ENCODE data around the gene TNFRSF6B.
"Not testable (repeated sequence)": the region's sequence is repeated elsewhere in the genome, so short reads cannot be mapped to it uniquely, and the experiment has no call there.

Gene TNFRSF6B, protein sequence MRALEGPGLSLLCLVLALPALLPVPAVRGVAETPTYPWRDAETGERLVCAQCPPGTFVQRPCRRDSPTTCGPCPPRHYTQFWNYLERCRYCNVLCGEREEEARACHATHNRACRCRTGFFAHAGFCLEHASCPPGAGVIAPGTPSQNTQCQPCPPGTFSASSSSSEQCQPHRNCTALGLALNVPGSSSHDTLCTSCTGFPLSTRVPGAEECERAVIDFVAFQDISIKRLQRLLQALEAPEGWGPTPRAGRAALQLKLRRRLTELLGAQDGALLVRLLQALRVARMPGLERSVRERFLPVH

DNA sequence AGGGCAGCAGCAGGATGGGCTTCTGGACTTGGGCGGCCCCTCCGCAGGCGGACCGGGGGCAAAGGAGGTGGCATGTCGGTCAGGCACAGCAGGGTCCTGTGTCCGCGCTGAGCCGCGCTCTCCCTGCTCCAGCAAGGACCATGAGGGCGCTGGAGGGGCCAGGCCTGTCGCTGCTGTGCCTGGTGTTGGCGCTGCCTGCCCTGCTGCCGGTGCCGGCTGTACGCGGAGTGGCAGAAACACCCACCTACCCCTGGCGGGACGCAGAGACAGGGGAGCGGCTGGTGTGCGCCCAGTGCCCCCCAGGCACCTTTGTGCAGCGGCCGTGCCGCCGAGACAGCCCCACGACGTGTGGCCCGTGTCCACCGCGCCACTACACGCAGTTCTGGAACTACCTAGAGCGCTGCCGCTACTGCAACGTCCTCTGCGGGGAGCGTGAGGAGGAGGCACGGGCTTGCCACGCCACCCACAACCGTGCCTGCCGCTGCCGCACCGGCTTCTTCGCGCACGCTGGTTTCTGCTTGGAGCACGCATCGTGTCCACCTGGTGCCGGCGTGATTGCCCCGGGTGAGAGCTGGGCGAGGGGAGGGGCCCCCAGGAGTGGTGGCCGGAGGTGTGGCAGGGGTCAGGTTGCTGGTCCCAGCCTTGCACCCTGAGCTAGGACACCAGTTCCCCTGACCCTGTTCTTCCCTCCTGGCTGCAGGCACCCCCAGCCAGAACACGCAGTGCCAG is at the start of gene TNFRSF6B:
TNFRSF6B (plus strand) TSS at position 25 of the 729 bp plus-strand sequence; CDS start at position 141, 116 bp downstream.
- Histone ChIP-seq H3K9me3 (ENCODE audit: control insufficient read depth in 1 of 2, low read length in 2 of 2) (no peaks in the 10 kb centered on the region), H3K4me3 (ENCODE audit: low read depth in 1 of 2, low read length in 2 of 2) (peak within 1 kb of the TSS in 1 of 2 donors; percentile 35)

DNA sequence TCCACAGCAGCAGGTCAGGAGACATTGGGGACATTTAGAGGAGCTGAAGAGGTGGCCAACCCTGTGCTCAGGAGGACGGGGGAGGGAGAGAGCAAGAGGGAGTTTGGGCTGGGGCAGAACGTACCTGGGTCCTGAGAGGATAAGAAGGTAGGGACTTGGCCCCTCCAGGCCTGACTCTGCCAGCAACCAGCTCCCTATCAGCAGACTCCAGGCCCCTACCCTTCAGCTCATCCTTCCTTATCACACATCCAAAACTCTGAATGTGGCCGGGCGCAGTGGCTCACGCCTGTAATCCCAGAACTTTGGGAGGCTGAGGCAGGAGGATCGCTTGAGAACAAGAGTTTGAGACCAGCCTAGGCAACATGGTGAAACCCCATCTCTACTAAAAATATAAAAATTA is 48.3 kb upstream of the TNFRSF6B start:
- Histone ChIP-seq H3K4me3 (ENCODE audit: low read depth in 1 of 2, low read length in 2 of 2) (no peak overlapping the region), H3K27ac (ENCODE audit: low read length) (no peak overlapping the region), H3K9me3 (ENCODE audit: control insufficient read depth in 1 of 2, low read length in 2 of 2) (no peaks in the 10 kb centered on the region), H3K4me1 (ENCODE audit: control insufficient read depth in 1 of 2, insufficient read depth in 2 of 2, low read length in 2 of 2) (peaks cover 0 to 17% of the 10 kb centered on the region in 2 donors), H3K27me3 (ENCODE audit: low read depth, low read length) (peaks cover 5% of the 10 kb centered on the region), H3K36me3 (ENCODE audit: control insufficient read depth in 1 of 2, insufficient read depth in 2 of 2, low read length in 2 of 2) (no peaks in the 10 kb centered on the region)

More for the DNA sequence above, at the start of gene TNFRSF6B:
- H3K4me1 ChIP-seq (ENCODE audit: control insufficient read depth in 1 of 2, insufficient read depth in 2 of 2, low read length in 2 of 2), result peaks cover 0 to 18% of the 10 kb centered on the region in 2 donors
- peaks cover 0 to 18% of the 10 kb centered on the region in 2 donors for H3K36me3 ChIP-seq (ENCODE audit: control insufficient read depth in 1 of 2, insufficient read depth in 2 of 2, low read length in 2 of 2)
- H3K27ac ChIP-seq (ENCODE audit: low read length), result no peak within 1 kb of the TSS
- H3K27me3 ChIP-seq (ENCODE audit: low read depth, low read length), result no peaks in the 10 kb centered on the region

GRCh38 chr20:63648895-63649589 is 47.4 kb upstream of the TNFRSF6B start:
- Histone ChIP-seq H3K4me1 (ENCODE audit: control insufficient read depth in 1 of 2, insufficient read depth in 2 of 2, low read length in 2 of 2) (peaks cover 0 to 22% of the 10 kb centered on the region in 2 donors), H3K27ac (ENCODE audit: low read length) (no peak overlapping the region), H3K4me3 (ENCODE audit: low read depth in 1 of 2, low read length in 2 of 2) (no peak overlapping the region), H3K9me3 (ENCODE audit: control insufficient read depth in 1 of 2, low read length in 2 of 2) (no peaks in the 10 kb centered on the region), H3K36me3 (ENCODE audit: control insufficient read depth in 1 of 2, insufficient read depth in 2 of 2, low read length in 2 of 2) (no peaks in the 10 kb centered on the region), H3K27me3 (ENCODE audit: low read depth, low read length) (peaks cover 5% of the 10 kb centered on the region)

- H3K36me3 ChIP-seq (ENCODE audit: control insufficient read depth in 1 of 2, insufficient read depth in 2 of 2, low read length in 2 of 2); H3K9me3 ChIP-seq (ENCODE audit: control insufficient read depth in 1 of 2, low read length in 2 of 2); H3K4me3 ChIP-seq (ENCODE audit: low read depth in 1 of 2, low read length in 2 of 2); H3K27me3 ChIP-seq (ENCODE audit: low read depth, low read length); H3K27ac ChIP-seq (ENCODE audit: low read length): not testable (repeated sequence)
- H3K4me1 ChIP-seq (ENCODE audit: control insufficient read depth in 1 of 2, insufficient read depth in 2 of 2, low read length in 2 of 2), result peaks cover 0 to 24% of the 10 kb centered on the region in 2 donors
Measured at GRCh38 chr20:63650486-63650885, 46.0 kb upstream of the TNFRSF6B start.

GRCh38 chr20:63651942-63652191 is 44.6 kb upstream of the TNFRSF6B start:
- H3K9me3 ChIP-seq (ENCODE audit: control insufficient read depth in 1 of 2, low read length in 2 of 2), result no peaks in the 10 kb centered on the region
- peaks cover 0 to 24% of the 10 kb centered on the region in 2 donors for H3K4me1 ChIP-seq (ENCODE audit: control insufficient read depth in 1 of 2, insufficient read depth in 2 of 2, low read length in 2 of 2)
- H3K36me3 ChIP-seq (ENCODE audit: control insufficient read depth in 1 of 2, insufficient read depth in 2 of 2, low read length in 2 of 2), result no peaks in the 10 kb centered on the region
- H3K27ac ChIP-seq (ENCODE audit: low read length), result no peak overlapping the region
- H3K27me3 ChIP-seq (ENCODE audit: low read depth, low read length), result peaks cover 5% of the 10 kb centered on the region
- H3K4me3 ChIP-seq (ENCODE audit: low read depth in 1 of 2, low read length in 2 of 2), result peak overlapping the region; percentile 21 to 68

- Histone ChIP-seq H3K36me3 (ENCODE audit: control insufficient read depth in 1 of 2, insufficient read depth in 2 of 2, low read length in 2 of 2) (no peaks in the 10 kb centered on the region), H3K4me1 (ENCODE audit: control insufficient read depth in 1 of 2, insufficient read depth in 2 of 2, low read length in 2 of 2) (peaks cover 0 to 27% of the 10 kb centered on the region in 2 donors), H3K27ac (ENCODE audit: low read length) (no peak overlapping the region), H3K27me3 (ENCODE audit: low read depth, low read length) (peaks cover 5% of the 10 kb centered on the region), H3K4me3 (ENCODE audit: low read depth in 1 of 2, low read length in 2 of 2) (peak overlapping the region; percentile 21 to 68), H3K9me3 (ENCODE audit: control insufficient read depth in 1 of 2, low read length in 2 of 2) (no peaks in the 10 kb centered on the region)
Measured at GRCh38 chr20:63652192-63652980, 44.1 kb upstream of the TNFRSF6B start.

- H3K4me1 ChIP-seq (ENCODE audit: control insufficient read depth in 1 of 2, insufficient read depth in 2 of 2, low read length in 2 of 2), result peaks cover 0 to 34% of the 10 kb centered on the region in 2 donors
- H3K36me3 ChIP-seq (ENCODE audit: control insufficient read depth in 1 of 2, insufficient read depth in 2 of 2, low read length in 2 of 2), result no peaks in the 10 kb centered on the region
- peaks cover 5% of the 10 kb centered on the region for H3K27me3 ChIP-seq (ENCODE audit: low read depth, low read length)
- H3K27ac ChIP-seq (ENCODE audit: low read length), result no peak within 1 kb of the TSS
- no peaks in the 10 kb centered on the region for H3K9me3 ChIP-seq (ENCODE audit: control insufficient read depth in 1 of 2, low read length in 2 of 2)
- peak within 1 kb of the TSS; percentile 40 to 68 for H3K4me3 ChIP-seq (ENCODE audit: low read depth in 1 of 2, low read length in 2 of 2)
Measured at GRCh38 chr20:63653041-63653973, 43.1 kb upstream of the TNFRSF6B start, which contains the start of gene STMN3. Gene STMN3, minus strand, starts transcription at chr20:63653424. Its CDS starts 79 bp downstream, at chr20:63653345.

DNA sequence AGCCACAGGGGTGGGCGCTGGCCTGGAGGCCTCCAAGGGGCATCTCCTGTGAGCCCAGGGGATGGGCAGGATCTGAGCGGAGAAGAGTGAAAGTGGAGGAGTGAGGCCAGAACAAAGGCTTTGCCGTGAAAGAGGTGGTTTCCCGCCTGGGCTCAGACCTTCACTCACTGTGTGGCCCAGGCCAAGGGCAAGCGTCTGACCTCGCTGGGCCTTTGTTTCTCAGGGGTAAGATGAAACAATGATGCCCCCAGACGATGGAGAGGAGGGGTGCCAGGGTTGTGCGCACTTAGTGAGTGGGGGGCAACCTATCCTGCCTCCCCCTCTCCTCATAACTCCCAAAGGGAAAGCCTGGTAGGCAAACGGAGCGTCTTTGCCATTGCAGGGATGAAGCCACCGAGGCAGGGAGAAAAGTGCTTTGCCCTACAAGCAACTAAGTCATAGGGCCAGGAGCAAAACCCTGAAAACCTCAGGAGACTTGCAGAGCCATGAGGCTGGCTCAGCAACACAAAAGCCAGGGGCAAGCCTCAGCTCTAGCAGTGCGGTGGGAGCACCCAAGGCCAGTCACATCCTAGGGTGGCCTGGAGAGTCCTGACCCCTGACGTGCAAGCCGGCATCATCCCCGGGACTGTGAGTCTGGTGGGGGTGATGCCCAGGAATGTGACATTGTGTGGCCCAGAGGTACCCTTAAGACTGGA is 42.3 kb upstream of the TNFRSF6B start:
- H3K9me3 ChIP-seq (ENCODE audit: control insufficient read depth in 1 of 2, low read length in 2 of 2), result no peaks in the 10 kb centered on the region
- peaks cover 5% of the 10 kb centered on the region for H3K27me3 ChIP-seq (ENCODE audit: low read depth, low read length)
- no peaks in the 10 kb centered on the region for H3K36me3 ChIP-seq (ENCODE audit: control insufficient read depth in 1 of 2, insufficient read depth in 2 of 2, low read length in 2 of 2)
- no peak overlapping the region for H3K27ac ChIP-seq (ENCODE audit: low read length)
- peaks cover 0 to 38% of the 10 kb centered on the region in 2 donors for H3K4me1 ChIP-seq (ENCODE audit: control insufficient read depth in 1 of 2, insufficient read depth in 2 of 2, low read length in 2 of 2)
- H3K4me3 ChIP-seq (ENCODE audit: low read depth in 1 of 2, low read length in 2 of 2), result peak overlapping the region; percentile 40 to 68

DNA sequence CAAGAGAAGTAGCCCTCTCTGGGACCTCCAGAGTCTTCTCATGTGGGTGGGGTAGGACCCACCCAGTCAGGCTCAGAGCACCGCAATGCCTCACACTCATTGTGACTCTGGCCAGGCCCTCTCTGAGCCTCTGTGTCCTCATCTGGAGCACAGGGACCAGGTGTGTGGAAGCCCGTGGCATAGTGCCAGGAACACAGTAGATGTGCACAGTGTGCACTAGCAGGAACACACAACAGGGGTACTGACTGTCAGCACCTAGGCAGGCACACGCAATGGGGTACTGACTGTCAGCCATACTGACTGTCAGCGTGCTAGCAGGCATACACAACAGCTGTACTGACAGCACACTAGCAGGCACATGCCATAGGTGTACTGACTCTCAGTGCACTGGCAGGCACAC is 41.2 kb upstream of the TNFRSF6B start:
- Histone ChIP-seq H3K27ac (ENCODE audit: low read length) (no peak overlapping the region), H3K36me3 (ENCODE audit: control insufficient read depth in 1 of 2, insufficient read depth in 2 of 2, low read length in 2 of 2) (no peaks in the 10 kb centered on the region), H3K4me1 (ENCODE audit: control insufficient read depth in 1 of 2, insufficient read depth in 2 of 2, low read length in 2 of 2) (peaks cover 0 to 47% of the 10 kb centered on the region in 2 donors), H3K27me3 (ENCODE audit: low read depth, low read length) (peaks cover 5% of the 10 kb centered on the region), H3K9me3 (ENCODE audit: control insufficient read depth in 1 of 2, low read length in 2 of 2) (no peaks in the 10 kb centered on the region), H3K4me3 (ENCODE audit: low read depth in 1 of 2, low read length in 2 of 2) (no peak overlapping the region)

DNA sequence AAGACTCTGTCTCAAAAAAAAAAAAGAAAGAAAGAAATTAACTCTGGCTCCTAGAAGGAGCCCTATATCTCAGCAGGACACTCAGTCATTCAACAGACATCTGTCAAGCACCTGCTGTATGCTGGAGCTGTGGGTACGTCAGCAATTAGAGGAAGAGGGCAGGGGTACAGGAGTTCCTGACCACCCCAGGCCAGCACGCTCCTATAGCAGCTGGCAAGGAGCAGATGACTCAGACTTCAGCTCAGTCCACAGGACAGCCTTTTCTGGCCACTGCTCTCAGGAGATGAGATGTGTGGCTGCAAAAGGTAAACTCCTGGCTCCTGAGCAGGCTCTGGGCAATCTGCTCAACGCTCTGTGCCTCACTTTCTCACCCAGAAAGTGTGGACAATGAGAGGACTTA is 40.0 kb upstream of the TNFRSF6B start:
- peaks cover 0 to 44% of the 10 kb centered on the region in 2 donors for H3K4me1 ChIP-seq (ENCODE audit: control insufficient read depth in 1 of 2, insufficient read depth in 2 of 2, low read length in 2 of 2)
- H3K9me3 ChIP-seq (ENCODE audit: control insufficient read depth in 1 of 2, low read length in 2 of 2), result no peaks in the 10 kb centered on the region
- peaks cover 0 to 6% of the 10 kb centered on the region in 2 donors for H3K36me3 ChIP-seq (ENCODE audit: control insufficient read depth in 1 of 2, insufficient read depth in 2 of 2, low read length in 2 of 2)
- no peak overlapping the region for H3K4me3 ChIP-seq (ENCODE audit: low read depth in 1 of 2, low read length in 2 of 2)
- peaks cover 5% of the 10 kb centered on the region for H3K27me3 ChIP-seq (ENCODE audit: low read depth, low read length)
- no peak overlapping the region for H3K27ac ChIP-seq (ENCODE audit: low read length)

Data from muscle layer of duodenum (tissue), 2 donors.